NCI-H1092 (cell line): ENCODE data around the gene DCDC2.
"Not testable (repeated sequence)": the region's sequence is repeated elsewhere in the genome, so short reads cannot be mapped to it uniquely, and the experiment has no call there.

Source experiments
- DNase-seq: peaks from one replicate; lab custom pipeline; 2025; lab: John Stamatoyannopoulos, UW

Gene DCDC2

DNA sequence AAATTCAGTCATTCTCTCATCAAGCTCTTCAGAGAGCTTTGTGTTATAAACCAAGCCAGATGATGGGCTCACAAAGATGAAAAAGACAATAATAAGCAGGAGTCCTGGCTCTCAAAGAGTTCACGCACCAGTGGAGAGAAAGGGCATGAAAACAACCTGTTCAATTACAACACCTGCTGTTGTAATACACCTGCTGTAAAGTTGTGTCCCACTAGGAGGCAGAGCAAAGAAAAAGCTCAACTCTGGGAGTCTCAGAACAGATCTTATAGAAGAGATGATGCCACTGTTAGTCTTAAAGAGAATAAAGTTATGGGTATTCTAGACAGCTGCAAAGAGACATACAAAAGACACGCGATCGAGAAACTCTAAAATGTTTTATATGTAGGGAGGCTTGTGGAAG lies 100.6 kb downstream of the DCDC2 start:
- DNase-seq: no peak

DNA sequence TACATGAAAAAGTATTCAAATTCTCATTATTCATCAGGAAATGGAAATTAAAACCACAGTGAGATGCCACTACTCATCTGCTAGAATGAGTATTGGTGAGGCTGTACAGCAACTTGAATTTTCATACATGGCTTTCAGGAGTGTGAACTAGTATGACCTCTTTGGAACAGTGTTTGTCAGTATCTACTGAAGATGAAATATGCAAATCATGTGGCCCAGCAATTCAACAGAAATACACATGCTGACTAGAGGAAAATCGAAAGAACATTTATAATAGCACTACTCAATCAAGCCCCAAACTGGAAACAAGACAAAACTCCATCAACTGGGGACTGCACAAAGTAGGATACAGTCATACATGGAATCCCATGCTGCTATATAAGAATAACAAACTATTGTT lies 102.2 kb downstream of the DCDC2 start:
- no peak for DNase-seq

DNA sequence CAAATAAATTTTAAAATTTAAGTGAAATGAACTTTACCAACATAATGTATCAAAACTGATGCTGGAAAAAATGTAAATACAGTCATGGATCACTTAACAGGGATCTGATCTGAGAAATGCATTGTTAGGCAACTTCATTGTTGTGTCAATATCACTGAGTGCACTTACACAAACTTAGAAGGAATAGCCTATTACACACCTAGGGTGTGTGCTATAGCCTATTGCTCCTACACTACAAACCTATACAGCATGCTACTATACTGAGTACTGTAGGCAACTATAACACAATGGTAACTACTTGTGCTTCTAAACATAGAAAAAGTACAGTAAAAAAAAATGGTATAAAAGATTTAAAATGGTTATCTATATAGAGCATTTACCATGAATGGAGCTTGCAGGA lies 104.5 kb downstream of the DCDC2 start:
- DNase-seq: no peak

DNA sequence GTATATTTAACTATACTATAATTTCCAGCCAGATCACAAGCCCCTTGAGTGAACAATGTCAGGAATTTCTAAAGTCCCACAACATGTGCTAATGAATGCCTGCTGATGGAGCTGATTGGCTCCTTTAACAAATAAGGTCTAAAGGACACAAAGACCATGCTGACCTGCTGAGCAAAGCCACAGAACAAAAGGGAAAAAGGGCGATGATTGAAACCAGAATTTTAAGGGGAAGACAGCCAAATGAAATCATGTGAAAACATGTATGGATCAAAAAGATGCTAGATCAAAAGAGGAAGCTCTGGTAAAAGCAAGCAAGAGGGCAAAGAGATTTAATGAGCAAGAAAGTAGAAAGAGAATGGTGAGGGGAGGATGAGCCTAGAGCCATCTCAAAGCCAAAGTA lies 105.6 kb downstream of the DCDC2 start:
- no peak for DNase-seq

DNA sequence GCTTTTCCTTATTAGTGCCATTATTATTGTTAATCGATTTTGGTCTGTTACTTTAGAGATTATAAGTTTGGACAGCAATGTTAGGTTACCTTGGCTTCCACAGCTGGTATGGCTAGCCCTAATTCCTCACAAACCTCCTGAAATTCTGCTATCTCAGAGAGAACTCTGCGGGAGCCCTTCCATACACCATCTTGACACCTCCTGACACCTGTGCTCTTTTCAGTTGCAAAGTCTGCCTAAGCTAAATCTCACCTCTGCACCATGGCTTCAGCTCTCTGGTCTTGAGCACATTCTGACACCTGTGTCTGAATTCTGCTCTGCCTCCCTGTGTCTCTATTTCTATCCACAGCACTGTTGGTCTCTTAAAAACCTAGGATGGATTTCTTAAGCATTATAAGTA lies 106.5 kb downstream of the DCDC2 start:
- no peak for DNase-seq

DNA sequence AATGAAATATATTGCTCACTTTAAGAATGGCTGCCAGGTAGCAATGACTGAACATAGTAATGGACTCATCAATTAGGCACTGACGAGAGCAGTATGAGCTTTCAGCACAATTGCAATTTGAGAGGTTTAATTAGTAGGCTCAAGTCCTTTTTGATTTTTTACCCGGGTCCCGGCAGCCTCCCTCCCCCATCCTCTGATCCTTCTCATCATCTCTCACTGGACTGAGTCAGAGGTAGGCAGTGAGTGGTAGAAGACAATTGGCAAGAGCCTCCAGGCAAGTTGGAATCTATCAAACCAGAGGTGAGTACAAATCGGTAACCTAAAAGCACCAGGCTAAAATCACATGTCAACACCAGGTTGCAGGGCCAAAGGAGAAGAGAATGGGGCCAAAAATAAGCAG lies 107.9 kb downstream of the DCDC2 start:
- no peak for DNase-seq

DNA sequence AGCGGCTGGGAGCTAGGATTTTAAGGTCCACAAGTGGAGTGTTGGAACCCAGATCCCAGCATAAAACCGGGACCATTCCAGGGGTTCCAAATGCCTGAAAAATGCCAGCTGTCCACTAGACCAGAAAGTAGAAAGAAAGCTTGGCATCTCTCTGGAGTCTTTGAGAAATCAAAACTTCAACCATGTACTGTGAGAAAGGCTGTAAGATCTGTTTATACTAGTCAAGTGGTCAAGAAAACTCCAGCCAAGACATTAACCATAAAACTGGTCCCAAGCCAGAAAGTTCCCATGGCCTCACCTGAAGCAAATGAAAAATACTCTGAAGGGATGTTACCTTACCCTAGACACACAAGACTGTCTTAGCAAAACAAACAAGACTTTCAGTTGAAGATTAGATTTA lies 112.6 kb downstream of the DCDC2 start:
- DNase-seq: no peak

DNA sequence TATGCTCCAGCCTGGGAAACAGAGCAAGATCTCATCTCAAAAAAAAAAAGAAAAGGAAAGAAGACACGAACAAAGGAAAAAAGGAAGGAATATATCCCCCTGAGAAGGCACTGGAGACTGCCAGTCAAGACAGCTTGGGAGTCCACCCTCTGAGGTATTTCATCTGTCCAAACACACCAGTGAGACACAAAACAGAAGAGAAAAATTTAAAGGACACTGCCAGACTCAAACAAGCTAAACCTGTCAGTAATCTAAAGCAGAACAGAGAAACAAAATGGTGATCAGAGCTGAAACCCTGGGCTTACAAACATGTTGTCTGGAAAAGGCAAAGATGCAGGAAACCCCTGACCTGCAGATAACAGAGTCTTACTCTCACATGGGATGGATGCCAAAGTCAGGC lies 114.9 kb downstream of the DCDC2 start:
- no peak for DNase-seq

DNA sequence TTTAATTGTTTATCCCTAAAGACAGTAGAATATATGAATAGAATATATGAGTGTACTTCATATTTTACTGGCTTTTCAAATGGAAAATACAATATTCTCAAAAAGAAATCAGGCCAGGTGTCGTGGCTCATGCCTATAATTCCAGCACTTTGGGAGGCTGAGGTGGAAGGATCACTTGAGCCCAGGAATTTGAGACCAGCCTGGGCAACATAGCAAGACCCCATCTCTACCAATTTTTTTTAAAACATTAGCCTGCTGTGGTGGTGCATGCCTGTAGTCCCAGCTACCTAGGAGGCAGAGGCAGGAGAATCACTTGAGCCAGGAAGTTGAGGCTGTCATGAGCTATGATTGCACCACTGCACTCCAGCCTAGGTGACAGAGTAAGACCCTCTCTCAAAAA lies 116.1 kb downstream of the DCDC2 start:
- DNase-seq: not testable (repeated sequence)

DNA sequence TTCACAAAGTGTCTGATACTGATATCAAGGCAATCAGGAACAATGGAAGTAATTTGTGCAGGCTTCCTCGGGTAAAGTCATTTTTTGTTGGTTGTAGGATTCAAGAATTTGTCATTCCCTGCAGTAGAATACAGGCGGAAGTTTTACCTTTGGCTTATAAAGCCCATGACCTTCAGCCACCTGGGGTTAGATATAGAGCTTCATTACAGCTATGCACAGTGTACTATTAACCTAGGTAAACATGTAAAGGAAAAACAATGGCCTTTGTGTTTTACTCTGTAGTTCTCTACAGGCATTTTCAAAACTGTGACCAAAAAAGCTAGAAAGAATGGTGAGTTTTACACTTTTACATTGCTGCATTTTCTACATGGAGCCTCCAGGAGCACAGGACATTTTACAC lies 116.9 kb downstream of the DCDC2 start:
- DNase-seq: no peak

DNA sequence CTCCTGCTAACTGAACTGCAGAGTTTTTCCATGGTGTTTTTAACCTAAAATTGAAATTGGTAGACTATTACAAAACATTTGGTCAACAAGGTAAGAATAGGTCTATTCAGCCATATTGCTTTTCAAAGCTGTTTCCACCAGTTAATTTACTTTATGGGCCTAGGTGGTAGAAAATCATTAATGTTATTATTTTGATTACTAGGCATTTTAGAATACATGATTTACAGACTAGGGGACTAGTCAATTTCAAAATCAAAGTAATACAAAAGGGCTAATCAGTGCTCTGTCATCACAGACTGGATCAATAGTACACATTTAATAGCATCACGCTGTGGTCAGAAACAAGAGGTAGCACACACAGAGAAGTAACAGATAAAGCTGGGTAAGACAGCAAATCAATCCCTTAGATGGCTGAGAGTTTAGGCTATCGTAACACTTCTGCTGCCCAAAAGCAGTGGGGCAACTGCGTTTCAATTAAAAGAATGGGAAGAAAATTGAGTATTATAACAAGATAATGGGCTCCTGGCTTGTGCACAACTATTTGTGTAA lies 117.4 kb downstream of the DCDC2 start:
- no peak for DNase-seq

DNA sequence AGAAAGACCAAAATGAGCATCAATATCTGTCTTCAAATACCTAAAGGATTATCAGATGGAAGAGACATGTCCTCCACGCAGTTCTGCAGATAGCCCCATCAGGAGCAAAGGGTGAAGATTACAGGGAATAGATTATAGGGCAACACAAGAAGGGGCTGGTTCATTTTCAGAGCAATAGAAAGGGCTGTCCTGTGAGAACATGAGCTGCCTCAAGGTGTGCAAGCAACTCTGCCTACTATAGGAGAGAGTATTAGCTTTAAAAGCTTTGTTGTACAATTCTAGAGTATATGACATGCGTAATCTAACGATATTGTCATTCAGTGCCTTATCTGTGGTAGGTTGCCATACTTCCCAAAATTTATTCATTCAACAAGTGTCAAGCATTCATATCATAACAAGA lies 119.2 kb downstream of the DCDC2 start:
- no peak for DNase-seq

DNA sequence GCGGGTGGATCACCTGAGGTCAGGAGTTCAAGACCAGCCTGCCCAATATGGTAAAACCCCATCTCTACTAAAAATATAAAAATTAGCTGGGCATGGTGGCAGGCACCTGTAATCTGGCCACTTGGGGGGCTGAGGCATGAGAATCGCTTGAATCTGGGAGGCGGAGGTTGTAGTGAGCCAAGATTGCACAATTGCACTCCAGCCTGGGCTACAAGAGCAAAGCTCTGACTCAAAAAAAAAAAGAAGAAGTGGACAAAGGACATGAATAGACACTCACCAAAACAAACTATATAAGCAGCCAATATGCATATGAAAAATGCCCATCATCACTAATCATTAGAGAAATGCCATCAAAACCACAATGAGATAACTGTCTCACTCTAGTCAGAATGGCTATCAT lies 121.1 kb downstream of the DCDC2 start:
- DNase-seq: not testable (repeated sequence)

DNA sequence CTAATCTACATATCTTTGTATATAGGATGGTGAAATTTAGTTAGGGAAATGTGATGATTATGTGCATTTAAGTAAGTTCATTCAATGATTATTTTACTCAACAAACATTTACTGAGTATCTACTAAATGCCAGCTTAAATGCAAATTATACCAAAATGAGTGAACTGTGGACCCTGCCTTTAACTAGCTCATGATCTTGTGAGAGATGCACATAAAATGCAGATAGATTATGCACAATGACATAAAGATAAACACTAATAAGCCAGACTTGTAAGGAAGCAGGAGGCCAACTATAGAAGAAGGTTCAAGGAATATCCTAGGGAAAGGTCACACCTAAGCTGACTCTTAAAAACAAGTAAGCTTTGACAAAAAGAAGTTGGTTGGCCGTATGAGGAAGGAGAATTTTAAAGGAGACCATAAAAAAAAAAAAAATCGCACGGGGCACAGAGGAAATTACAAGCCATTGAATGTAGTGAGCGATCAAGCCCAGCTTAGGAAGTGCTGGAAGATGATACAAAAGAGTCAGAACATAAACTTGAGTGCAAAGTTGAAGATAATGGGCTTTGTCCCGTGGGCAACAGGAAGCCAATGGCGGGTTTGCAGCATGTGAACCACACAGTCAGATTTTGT lies 123.9 kb downstream of the DCDC2 start:
- DNase-seq: no peak

DNA sequence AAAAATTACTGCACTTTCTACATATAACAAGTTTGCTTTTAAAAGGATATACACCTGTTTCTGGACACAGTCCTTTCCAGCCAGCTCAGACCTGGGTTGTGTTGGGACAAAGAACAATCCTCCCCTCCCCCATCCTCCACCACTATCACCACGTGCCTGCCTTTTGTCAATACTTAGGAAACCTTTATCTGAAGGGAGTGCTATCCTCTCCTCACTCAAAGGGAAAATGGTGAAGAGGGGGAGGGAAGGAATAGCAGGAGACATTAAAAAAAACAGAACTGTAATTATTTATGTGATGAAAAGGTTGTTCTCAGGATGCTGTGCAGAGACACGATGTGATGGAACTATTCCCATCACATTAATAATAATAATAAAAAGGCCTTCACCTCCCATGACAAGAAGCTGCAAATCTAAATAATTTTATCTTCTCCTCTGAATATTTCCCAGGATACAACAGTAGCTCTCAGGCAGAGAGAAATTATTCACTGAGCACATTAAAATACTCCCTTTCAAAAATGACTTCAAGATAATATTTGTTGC lies 126.4 kb downstream of the DCDC2 start:
- DNase-seq: no peak

DNA sequence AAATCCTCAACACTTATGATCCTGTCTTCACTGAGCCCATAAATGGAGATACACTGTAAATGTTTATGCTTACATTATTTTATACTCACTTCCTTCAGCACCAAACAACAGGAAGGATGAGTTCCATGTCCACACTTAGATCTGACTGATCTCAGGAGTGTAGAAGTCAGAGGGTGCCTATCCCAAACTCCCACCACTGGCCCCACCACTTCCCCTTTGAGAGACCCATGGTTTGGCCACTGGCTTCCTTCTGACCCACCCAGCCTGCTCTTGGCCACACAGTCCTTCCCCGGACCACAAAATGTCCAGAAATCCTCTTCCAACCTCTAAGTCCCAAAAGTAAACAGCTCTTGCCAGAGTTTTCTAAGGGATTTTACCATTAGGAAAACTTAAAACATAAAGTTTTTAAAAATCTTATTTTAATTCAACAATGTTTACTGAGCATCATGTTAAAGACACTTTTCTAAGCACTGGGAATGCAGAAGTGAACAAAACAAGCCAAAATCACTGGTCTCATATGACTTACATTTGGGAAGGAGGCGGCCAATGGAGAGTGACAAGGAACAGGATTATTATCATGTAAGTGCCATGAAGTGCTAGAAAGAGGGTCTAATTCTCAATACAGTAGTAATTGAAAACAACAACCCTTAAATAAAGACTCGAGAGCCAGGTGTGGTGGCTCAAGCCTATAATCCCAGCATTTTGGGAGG lies 128.0 kb downstream of the DCDC2 start:
- no peak for DNase-seq

DNA sequence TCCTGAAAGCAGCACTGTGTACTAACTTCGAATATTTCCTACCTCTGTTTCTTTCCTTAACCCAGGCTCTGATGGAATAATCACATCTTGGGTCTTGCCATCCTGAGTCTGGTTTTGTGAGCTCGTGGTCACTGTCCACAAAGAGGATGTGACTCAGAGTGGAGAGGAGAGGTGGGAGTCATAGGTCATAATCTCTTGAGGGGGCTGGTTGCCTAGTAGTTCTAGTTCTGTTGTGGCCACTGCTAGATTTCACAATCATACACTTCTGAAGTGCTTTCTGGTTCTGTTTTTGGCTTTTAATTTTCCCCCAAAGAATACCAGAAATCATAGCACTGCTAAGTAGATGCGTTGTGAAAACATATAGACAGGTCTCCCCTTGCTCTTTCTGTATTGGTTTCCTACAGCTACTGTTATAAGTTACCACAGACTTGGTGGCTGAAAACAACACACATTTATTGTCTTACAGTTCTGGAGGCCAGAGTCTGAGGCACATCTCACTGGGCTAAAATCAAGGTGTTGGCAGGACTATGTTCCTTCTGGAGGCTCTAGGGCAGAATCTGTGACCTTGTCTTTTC lies 129.1 kb downstream of the DCDC2 start:
- no peak for DNase-seq

DNA sequence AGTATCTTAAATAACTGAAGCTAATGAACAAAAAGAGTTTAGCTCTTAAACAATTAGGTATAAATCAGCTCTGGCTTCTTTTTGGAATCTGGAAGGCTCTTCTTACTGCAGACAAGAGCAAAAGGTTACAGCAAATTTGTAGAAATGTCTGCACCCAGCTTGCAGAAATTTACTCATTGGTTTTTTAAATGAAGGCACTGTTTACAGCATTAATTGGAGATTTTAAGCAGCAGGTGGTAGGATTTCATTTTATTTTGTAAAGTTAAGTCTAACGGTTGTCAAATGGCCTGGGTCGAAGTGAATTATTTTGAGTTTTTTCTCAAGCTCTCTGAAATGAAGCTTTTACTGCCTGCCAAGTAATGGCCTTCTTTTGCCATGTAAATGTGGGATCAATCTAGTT lies 129.7 kb downstream of the DCDC2 start:
- DNase-seq: no peak

DNA sequence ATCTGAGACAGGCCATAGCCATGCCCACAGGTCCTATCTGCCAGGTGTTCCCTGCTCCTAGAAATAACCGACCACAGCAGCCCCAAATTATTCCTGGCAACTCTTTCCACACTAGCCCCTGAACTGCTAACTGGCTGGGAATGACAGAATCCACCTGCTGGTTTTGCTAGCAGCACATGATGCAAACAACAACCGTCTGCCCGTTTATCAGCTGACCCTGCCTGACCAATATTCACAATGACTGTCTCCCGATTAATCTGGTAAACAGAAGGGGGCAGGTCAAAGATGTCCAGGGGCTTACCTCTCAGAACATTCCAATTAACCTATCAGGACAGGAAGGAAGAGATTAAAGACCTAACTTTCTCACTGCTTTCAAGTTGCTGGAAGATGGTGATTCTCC lies 130.3 kb downstream of the DCDC2 start:
- DNase-seq: no peak

DNA sequence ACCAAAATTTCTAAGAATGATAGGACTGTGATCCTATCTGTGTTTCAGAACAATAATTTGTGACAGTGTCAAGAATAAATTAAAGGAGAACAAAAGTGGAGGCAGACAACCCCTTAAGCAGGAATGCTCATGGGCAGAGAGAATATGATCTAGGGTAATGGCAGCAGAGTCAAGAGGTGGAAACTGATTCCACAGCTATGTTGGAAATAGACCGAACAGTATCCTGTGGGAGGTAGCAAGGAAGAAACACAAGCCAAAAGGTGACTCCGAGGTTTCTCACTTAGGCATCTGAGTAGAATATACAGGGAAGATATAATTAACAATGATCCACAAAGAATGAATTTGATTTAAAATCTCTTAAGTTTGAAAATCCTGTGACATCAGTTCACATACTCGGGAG lies 131.3 kb downstream of the DCDC2 start:
- no peak for DNase-seq

DNA sequence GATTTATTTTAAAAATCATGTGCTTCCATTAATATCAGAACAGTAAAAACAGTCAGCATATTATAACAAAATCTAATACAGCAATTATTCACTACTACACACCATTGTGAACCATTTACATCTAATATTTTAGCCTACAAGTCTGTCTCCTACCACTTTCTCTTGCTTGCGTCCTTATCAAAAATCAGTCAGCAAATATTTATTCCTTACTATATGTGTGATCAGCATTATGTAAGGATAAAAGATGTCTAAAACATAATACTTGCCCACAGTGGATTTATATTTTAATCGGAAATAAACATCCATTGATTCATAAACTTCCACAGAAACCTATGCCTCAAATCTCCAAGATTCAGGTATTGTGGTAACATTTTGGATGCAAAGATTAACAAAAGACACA lies 132.0 kb downstream of the DCDC2 start:
- DNase-seq: no peak

DNA sequence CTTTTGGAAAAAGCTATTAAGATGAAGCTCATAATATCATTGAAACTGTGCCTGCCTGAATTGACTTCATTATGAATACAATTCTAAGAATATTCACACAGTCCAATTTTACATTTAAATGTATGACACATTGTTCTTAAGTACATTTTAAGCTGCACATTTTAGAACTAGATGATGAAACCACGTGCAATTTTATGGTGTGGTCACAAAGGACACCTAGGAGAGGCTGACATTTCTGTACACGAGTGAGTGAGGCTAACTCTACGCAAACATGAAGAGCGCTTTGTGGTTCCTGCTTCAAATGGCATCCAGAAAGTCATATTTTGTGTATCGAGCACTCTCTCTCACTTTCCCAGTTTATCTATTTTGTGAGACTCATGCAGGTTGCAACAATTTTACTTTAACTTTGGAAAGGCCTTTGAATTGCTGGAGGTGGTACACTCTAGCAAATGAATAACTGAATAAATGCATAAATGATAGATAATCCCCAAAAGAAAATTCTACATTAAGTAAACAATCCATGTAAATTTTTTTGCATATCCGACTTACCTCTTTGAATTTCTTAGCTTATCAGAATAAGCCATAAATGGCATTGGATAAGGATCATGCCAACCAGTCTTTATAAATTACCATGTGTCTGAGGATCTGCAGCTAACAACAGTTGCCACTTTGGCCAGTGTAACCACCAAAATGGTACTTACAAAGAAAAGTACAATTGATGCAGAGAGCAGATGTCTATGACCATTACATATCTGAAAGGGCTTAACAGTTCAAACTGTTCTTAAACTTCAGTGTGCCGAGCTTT lies 134.5 kb downstream of the DCDC2 start:
- DNase-seq: no peak
